ENCODE measurements around the gene RNF180.

- TF ChIP-seq ZNF2 (tag by site-specific recombination; IDR thresholded peaks at IDR 0.05) = no peak
- TF ChIP-seq, protein P1, sequence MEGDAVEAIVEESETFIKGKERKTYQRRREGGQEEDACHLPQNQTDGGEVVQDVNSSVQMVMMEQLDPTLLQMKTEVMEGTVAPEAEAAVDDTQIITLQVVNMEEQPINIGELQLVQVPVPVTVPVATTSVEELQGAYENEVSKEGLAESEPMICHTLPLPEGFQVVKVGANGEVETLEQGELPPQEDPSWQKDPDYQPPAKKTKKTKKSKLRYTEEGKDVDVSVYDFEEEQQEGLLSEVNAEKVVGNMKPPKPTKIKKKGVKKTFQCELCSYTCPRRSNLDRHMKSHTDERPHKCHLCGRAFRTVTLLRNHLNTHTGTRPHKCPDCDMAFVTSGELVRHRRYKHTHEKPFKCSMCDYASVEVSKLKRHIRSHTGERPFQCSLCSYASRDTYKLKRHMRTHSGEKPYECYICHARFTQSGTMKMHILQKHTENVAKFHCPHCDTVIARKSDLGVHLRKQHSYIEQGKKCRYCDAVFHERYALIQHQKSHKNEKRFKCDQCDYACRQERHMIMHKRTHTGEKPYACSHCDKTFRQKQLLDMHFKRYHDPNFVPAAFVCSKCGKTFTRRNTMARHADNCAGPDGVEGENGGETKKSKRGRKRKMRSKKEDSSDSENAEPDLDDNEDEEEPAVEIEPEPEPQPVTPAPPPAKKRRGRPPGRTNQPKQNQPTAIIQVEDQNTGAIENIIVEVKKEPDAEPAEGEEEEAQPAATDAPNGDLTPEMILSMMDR (tag by site-specific recombination; IDR thresholded peaks at IDR 0.05) = no peak
- no peak for TF ChIP-seq ZBTB10 (tag by site-specific recombination; IDR thresholded peaks at IDR 0.05)
- no peak for TF ChIP-seq ZNF138 (tag by site-specific recombination; IDR thresholded peaks at IDR 0.05; ENCODE audit: borderline replicate concordance)
- TF ChIP-seq ZNF175 (tag by site-specific recombination; IDR thresholded peaks at IDR 0.05) = no peak
Observed at GRCh38 chr5:64308135-64308534, 142.5 kb downstream of the RNF180 start.
